ENCODE results near the gene ENOPH1.

- TF ChIP-seq CTCF (conservative IDR thresholded peaks at IDR 0.05; ENCODE audit: low read depth, low read length) (no peak), RAD21 (IDR thresholded peaks at IDR 0.05; ENCODE audit: low read length) (no peak), RCOR1 (IDR thresholded peaks at IDR 0.05; ENCODE audit: insufficient replicate concordance, low read length) (no peak), POLR2A (IDR thresholded peaks at IDR 0.05; ENCODE audit: low read depth, low read length) (no peak), CEBPB (IDR thresholded peaks at IDR 0.05; ENCODE audit: low read depth, low read length) (no peak), FOS (IDR thresholded peaks at IDR 0.05; ENCODE audit: low read depth, low read length) (no peak), CHD1 (IDR thresholded peaks at IDR 0.05; ENCODE audit: low read depth, low read length) (no peak)
Measured at GRCh38 chr4:82500435-82501153, 70.2 kb downstream of the ENOPH1 start.
